Measurements from ENCODE around the gene ABL1. TPM values are rescaled to one million over a fixed set of nuclear protein-coding genes. Genes with fewer than 3 reads are reported as not detected.

ABL1 gene
- polyA plus RNA-seq, 1 donor from 2014 or later: 18.5 TPM

DNA sequence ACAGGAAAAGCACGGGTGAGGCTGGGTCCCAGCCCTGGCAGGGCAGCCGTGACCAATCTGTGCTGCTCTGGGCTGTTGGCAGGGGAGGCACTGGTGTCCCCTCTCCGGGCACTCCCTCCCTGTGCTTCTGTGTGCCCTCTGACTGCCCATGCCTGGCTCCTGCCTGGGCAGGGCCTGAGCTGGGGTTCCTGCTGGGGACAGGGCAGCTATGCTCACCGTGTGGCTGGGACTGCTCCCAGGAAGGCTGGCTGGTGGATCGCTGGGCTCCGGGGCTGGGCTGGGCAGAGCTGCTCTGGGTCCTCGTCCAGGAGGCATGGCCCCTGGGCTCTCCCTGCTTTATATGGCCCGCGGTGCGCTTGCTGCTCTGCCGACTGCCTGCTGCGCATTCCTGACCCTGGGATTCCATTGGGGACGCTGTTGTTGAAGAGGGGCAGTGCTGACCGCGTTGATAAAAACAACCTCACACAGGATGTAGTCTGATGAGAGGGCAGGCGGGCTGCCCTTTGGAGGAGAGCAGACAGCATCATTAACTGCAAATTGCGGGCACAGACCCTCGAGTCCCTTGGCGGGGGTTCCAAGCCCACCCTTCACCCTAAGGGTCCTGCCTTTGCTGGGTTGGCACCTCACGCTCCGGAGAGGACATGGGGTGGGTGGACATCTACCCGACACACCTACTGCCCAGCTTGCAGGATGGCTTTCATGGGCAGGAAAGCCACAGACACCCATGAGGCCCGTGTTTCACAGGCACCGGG is 60.6 kb downstream of the ABL1 start:
- Histone ChIP-seq H3K27me3 (ENCODE audit: insufficient read depth, low read depth, low read length) (no peaks in the 10 kb centered on the region), H3K9me2 (ENCODE audit: insufficient read depth, low read length) (no peaks in the 10 kb centered on the region), H3K4me3 (ENCODE audit: low read length) (no peak overlapping the region), H3K36me3 (ENCODE audit: insufficient read depth, low read length) (no peaks in the 10 kb centered on the region), H3K79me2 (replicated peaks; ENCODE audit: insufficient read depth, low read length) (no peaks in the 10 kb centered on the region), H3K27ac (ENCODE audit: low read length) (no peak overlapping the region), H4K20me1 (ENCODE audit: insufficient read depth) (no peaks in the 10 kb centered on the region), H3K9ac (ENCODE audit: low read length) (no peak overlapping the region), H3F3A (ENCODE audit: insufficient read depth, low read length, poor library complexity, severe bottlenecking) (peaks cover 7% of the 10 kb centered on the region), H3K9me3 (ENCODE audit: low read length) (no peaks in the 10 kb centered on the region), H2AFZ (ENCODE audit: low read depth, low read length) (no peak overlapping the region), H3K4me2 (ENCODE audit: low read length) (no peak overlapping the region)
- no peak for TF ChIP-seq MXI1 (conservative IDR thresholded peaks at IDR 0.05; ENCODE audit: poor library complexity, severe bottlenecking)
- no peak for TF ChIP-seq RAD21 (conservative IDR thresholded peaks at IDR 0.05)
- no peak for TF ChIP-seq CTCF (IDR thresholded peaks at IDR 0.05; ENCODE audit: poor library complexity, severe bottlenecking)
- TF ChIP-seq, protein P1, sequence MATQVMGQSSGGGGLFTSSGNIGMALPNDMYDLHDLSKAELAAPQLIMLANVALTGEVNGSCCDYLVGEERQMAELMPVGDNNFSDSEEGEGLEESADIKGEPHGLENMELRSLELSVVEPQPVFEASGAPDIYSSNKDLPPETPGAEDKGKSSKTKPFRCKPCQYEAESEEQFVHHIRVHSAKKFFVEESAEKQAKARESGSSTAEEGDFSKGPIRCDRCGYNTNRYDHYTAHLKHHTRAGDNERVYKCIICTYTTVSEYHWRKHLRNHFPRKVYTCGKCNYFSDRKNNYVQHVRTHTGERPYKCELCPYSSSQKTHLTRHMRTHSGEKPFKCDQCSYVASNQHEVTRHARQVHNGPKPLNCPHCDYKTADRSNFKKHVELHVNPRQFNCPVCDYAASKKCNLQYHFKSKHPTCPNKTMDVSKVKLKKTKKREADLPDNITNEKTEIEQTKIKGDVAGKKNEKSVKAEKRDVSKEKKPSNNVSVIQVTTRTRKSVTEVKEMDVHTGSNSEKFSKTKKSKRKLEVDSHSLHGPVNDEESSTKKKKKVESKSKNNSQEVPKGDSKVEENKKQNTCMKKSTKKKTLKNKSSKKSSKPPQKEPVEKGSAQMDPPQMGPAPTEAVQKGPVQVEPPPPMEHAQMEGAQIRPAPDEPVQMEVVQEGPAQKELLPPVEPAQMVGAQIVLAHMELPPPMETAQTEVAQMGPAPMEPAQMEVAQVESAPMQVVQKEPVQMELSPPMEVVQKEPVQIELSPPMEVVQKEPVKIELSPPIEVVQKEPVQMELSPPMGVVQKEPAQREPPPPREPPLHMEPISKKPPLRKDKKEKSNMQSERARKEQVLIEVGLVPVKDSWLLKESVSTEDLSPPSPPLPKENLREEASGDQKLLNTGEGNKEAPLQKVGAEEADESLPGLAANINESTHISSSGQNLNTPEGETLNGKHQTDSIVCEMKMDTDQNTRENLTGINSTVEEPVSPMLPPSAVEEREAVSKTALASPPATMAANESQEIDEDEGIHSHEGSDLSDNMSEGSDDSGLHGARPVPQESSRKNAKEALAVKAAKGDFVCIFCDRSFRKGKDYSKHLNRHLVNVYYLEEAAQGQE (IDR thresholded peaks at IDR 0.05; ENCODE audit: borderline replicate concordance): no peak
- no peak for TF ChIP-seq EZH2 (IDR thresholded peaks at IDR 0.05; ENCODE audit: borderline replicate concordance, insufficient read depth, low read length, poor library complexity, severe bottlenecking)
- no peak for TF ChIP-seq POLR2AphosphoS5 (IDR thresholded peaks at IDR 0.05)
- no peak for TF ChIP-seq EP300 (conservative IDR thresholded peaks at IDR 0.05; ENCODE audit: poor library complexity, severe bottlenecking)
- TF ChIP-seq TAF1 (IDR thresholded peaks at IDR 0.05; ENCODE audit: low read depth): no peak
- no peak for TF ChIP-seq SMC3 (conservative IDR thresholded peaks at IDR 0.05; ENCODE audit: poor library complexity)

DNA sequence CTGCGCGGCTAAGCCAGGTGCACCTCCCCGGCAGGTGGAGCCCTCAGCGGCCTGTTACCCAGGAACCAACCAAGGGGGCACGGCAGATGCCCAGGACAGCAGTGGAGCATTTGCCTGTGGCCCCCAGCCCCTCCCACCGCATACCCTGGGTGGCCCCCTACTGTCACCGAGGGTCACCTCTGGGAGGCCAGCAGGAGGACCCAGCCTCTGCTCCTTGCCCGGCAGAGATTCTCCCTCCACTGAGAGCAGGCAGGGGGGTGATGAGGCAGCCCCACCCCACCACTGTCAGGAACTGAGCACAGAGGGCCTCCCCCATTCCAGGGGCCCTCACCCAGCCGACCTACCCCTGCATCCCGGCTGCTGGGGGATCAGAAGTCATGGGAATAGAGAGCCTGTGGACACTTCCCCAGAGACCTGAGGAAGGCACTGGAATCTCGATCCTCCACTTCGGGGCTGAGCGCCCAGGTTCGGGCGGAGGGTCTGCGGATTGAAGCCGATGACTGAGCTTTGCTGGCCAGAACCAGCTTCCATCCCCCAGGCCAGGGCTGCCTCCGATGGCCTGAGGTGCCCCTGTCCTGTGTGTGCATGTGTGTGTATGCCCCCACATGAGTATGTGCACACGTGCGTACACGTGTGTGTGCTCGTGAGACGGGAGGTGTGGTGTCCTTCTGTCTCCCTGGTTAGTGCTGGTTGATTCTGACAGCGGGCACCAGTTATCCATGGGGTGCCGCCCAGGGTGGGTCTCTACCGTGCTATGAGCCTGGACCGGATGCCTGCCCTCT is 61.4 kb downstream of the ABL1 start, which contains the start of gene QRFP:
TSS of gene QRFP (minus strand) at position 580 of the 782 bp plus-strand sequence. CDS start 2,974 bp downstream, outside the sequence.
- H2AFZ ChIP-seq (ENCODE audit: low read depth, low read length): no peak within 1 kb of the TSS
- H4K20me1 ChIP-seq (ENCODE audit: insufficient read depth): no peaks in the 10 kb centered on the region
- H3K9me3 ChIP-seq (ENCODE audit: low read length): no peaks in the 10 kb centered on the region
- H3K27ac ChIP-seq (ENCODE audit: low read length): no peak within 1 kb of the TSS
- H3K27me3 ChIP-seq (ENCODE audit: insufficient read depth, low read depth, low read length): no peaks in the 10 kb centered on the region
- TF ChIP-seq, protein P1 (IDR thresholded peaks at IDR 0.05; ENCODE audit: borderline replicate concordance): no peak
- TF ChIP-seq EZH2 (IDR thresholded peaks at IDR 0.05; ENCODE audit: borderline replicate concordance, insufficient read depth, low read length, poor library complexity, severe bottlenecking) (no peak), CTCF (IDR thresholded peaks at IDR 0.05; ENCODE audit: poor library complexity, severe bottlenecking) (no peak), SMC3 (conservative IDR thresholded peaks at IDR 0.05; ENCODE audit: poor library complexity) (no peak), EP300 (conservative IDR thresholded peaks at IDR 0.05; ENCODE audit: poor library complexity, severe bottlenecking) (no peak), MXI1 (conservative IDR thresholded peaks at IDR 0.05; ENCODE audit: poor library complexity, severe bottlenecking) (no peak), TAF1 (IDR thresholded peaks at IDR 0.05; ENCODE audit: low read depth) (no peak), POLR2AphosphoS5 (IDR thresholded peaks at IDR 0.05) (no peak), RAD21 (conservative IDR thresholded peaks at IDR 0.05) (no peak)
- no peaks in the 10 kb centered on the region for H3K79me2 ChIP-seq (replicated peaks; ENCODE audit: insufficient read depth, low read length)
- H3K4me3 ChIP-seq (ENCODE audit: low read length): no peak within 1 kb of the TSS
- H3K9ac ChIP-seq (ENCODE audit: low read length): no peak within 1 kb of the TSS
- H3K9me2 ChIP-seq (ENCODE audit: insufficient read depth, low read length): no peaks in the 10 kb centered on the region
- no peak within 1 kb of the TSS for H3K4me2 ChIP-seq (ENCODE audit: low read length)
- H3K36me3 ChIP-seq (ENCODE audit: insufficient read depth, low read length): no peaks in the 10 kb centered on the region
- H3F3A ChIP-seq (ENCODE audit: insufficient read depth, low read length, poor library complexity, severe bottlenecking): peaks cover 3% of the 10 kb centered on the region

All from neural cell (in vitro differentiated cells).